ENCODE results near the gene PEBP1. TPM values are rescaled to one million over a fixed set of nuclear protein-coding genes. Genes with fewer than 3 reads are reported as not detected.

PEBP1 gene
- total RNA-seq, 1 donor, result 185 TPM

GRCh38 chr12:118193477-118193876 lies 57.6 kb downstream of the PEBP1 start:
- TF ChIP-seq CTCF (IDR thresholded peaks at IDR 0.05; ENCODE audit: extremely low read depth, low read depth, low read length), result no peak
- H3K27ac ChIP-seq (ENCODE audit: low read depth, low read length), result no peak overlapping the region
- no peak for DNase-seq (ENCODE audit: insufficient read length, low spot score, missing footprints)
- peaks cover 5% of the 10 kb centered on the region for H3K79me2 ChIP-seq (ENCODE audit: insufficient read depth, low read length)
- no peaks in the 10 kb centered on the region for H3K27me3 ChIP-seq (ENCODE audit: insufficient read depth, low read length)
- H3K4me2 ChIP-seq (ENCODE audit: insufficient read depth, low read length), result no peak overlapping the region
- peaks cover 4% of the 10 kb centered on the region for H3K36me3 ChIP-seq (ENCODE audit: insufficient read depth, low read length)
- H2AFZ ChIP-seq (ENCODE audit: low read length), result no peak overlapping the region
- peaks cover 25% of the 10 kb centered on the region for H3K4me1 ChIP-seq (ENCODE audit: insufficient read depth, low read length)
- H3K4me3 ChIP-seq (ENCODE audit: insufficient read depth, low read length), result no peak overlapping the region
- H4K20me1 ChIP-seq (ENCODE audit: insufficient read depth, low read length), result no peaks in the 10 kb centered on the region
- H3K9me3 ChIP-seq (ENCODE audit: low read depth, low read length), result no peaks in the 10 kb centered on the region

GRCh38 chr12:118193958-118194357 lies 58.0 kb downstream of the PEBP1 start:
- H3K27me3 ChIP-seq (ENCODE audit: insufficient read depth, low read length), result no peaks in the 10 kb centered on the region
- no peaks in the 10 kb centered on the region for H3K9me3 ChIP-seq (ENCODE audit: low read depth, low read length)
- H4K20me1 ChIP-seq (ENCODE audit: insufficient read depth, low read length), result no peaks in the 10 kb centered on the region
- H3K36me3 ChIP-seq (ENCODE audit: insufficient read depth, low read length), result peaks cover 9% of the 10 kb centered on the region
- H3K4me2 ChIP-seq (ENCODE audit: insufficient read depth, low read length), result no peak overlapping the region
- DNase-seq (ENCODE audit: insufficient read length, low spot score, missing footprints), result no peak
- no peak overlapping the region for H2AFZ ChIP-seq (ENCODE audit: low read length)
- H3K4me1 ChIP-seq (ENCODE audit: insufficient read depth, low read length), result peaks cover 21% of the 10 kb centered on the region
- H3K27ac ChIP-seq (ENCODE audit: low read depth, low read length), result no peak overlapping the region
- H3K79me2 ChIP-seq (ENCODE audit: insufficient read depth, low read length), result peaks cover under 1% of the 10 kb centered on the region
- no peak for TF ChIP-seq CTCF (IDR thresholded peaks at IDR 0.05; ENCODE audit: extremely low read depth, low read depth, low read length)
- H3K4me3 ChIP-seq (ENCODE audit: insufficient read depth, low read length), result no peak overlapping the region

Other genes starting within 250 kb of the PEBP1 start
- under 0.01 TPM in 2 replicates for gene KSR2, start 167.1 kb upstream of the PEBP1 start, total RNA-seq
- 8.3 and 10.0 TPM in 2 replicates for gene RFC5, start 119.4 kb upstream of the PEBP1 start, total RNA-seq
- 97.2 and 119 TPM in 2 replicates for gene WSB2, start 74.9 kb upstream of the PEBP1 start, total RNA-seq
- gene VSIG10, start 32.1 kb upstream of the PEBP1 start, total RNA-seq, result 26.5 and 30.4 TPM in 2 replicates
- 27.9 and 34.8 TPM in 2 replicates for gene TAOK3, start 236.8 kb downstream of the PEBP1 start, total RNA-seq
- 25.9 and 29.7 TPM in 2 replicates for gene SUDS3, start 240.4 kb downstream of the PEBP1 start, total RNA-seq